Esophagus muscularis mucosa (tissue), 4 donors: ENCODE results near the gene GRID2IP.

Experiments
- EP300 ChIP-seq: sonication (generic); formaldehyde crosslinking; IDR thresholded peaks from one replicate; pipeline ENCODE4 v1.6.1; 2017; ENCODE audit warnings: antibody characterized with exemption
- POLR2A ChIP-seq: fragments of 450-650 bp; IDR thresholded peaks from one replicate; pipeline ENCODE4 v1.6.1; 2017; ENCODE audit warnings: antibody characterized with exemption, moderate library complexity, mild to moderate bottlenecking, low read depth
- POLR2AphosphoS5 ChIP-seq, 2 donors: sonication (generic); formaldehyde crosslinking; IDR thresholded peaks; one replicate each; pipeline ENCODE4 v1.6.1; 2017; ENCODE audit warnings: antibody characterized with exemption in 2 of 2
- TF ChIP-seq, protein P1 (sequence below), 3 experiments: fragments of 200-600 bp in 2 of 3; fragments of 450-650 bp in 1 of 3; sonication (generic) in 2 of 3; IDR thresholded peaks; one replicate each; pipeline ENCODE4 v1.5.1; 2017 to 2019; ENCODE audit warnings: antibody characterized with exemption in 3 of 3, mild to moderate bottlenecking in 2 of 3, moderate library complexity in 1 of 3

DNA sequence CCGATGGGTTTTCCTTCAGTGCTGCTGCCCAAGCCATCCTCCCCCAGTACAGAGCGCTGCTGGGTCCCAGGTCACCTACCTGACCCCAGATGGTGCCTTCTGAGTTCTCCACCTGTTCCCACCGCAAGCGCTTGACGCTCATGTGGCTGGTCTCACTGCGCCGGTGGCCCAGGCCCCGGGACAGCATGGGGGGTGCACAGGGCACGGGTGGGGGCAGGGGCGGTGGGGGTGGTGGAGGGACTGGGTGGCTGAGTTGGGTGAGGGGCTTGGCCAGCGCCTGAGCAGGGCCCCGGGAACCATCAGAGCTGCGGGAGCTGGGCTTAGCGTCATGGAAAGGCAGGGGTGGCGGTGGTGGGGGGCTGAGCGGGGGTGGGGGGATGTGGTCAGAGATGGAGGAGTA lies 43.4 kb downstream of the GRID2IP start:
- TF ChIP-seq, protein P1, sequence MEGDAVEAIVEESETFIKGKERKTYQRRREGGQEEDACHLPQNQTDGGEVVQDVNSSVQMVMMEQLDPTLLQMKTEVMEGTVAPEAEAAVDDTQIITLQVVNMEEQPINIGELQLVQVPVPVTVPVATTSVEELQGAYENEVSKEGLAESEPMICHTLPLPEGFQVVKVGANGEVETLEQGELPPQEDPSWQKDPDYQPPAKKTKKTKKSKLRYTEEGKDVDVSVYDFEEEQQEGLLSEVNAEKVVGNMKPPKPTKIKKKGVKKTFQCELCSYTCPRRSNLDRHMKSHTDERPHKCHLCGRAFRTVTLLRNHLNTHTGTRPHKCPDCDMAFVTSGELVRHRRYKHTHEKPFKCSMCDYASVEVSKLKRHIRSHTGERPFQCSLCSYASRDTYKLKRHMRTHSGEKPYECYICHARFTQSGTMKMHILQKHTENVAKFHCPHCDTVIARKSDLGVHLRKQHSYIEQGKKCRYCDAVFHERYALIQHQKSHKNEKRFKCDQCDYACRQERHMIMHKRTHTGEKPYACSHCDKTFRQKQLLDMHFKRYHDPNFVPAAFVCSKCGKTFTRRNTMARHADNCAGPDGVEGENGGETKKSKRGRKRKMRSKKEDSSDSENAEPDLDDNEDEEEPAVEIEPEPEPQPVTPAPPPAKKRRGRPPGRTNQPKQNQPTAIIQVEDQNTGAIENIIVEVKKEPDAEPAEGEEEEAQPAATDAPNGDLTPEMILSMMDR (IDR thresholded peaks at IDR 0.05), result no peak
- no peak for TF ChIP-seq POLR2A
- TF ChIP-seq POLR2AphosphoS5 (IDR thresholded peaks at IDR 0.05), result no peak
- no peak for TF ChIP-seq EP300
